ENCODE results near the gene IGFBP2.

Gene IGFBP2

DNA sequence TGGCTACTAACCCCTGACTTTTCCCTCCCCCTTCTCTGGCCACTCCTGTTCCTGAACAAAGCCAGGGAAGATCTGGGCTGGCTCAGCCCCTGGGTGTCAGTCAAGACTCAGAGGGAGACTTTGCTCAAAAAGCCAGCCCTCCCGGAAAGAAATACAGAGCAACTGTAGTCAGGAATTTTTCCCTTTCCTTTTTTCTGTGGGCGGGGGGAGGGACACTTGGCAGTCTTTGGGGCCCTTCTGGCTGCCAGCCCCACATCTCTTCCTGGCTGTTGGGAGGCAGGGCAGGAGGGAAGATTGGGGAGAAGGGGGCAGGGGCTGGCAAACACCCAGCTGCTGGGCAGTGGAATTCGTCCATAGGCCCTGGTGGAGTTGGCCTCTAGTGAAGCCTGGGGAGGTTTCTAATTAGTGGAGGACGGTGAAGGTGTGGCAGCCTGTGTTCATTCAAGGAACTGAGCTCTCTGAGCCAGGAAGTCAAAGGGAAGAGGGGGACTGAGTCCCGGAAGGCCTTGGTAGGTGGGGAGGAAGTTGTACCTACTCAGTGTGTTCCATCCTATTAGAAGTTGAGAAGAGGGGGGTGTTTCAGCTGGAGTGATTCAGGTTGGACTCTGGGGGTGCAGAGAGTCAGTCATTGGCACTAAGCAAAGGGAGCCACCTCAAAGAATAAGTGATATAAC, 10.9 kb downstream of the IGFBP2 start:
- no peak for DNase-seq (ENCODE audit: low spot score)

DNA sequence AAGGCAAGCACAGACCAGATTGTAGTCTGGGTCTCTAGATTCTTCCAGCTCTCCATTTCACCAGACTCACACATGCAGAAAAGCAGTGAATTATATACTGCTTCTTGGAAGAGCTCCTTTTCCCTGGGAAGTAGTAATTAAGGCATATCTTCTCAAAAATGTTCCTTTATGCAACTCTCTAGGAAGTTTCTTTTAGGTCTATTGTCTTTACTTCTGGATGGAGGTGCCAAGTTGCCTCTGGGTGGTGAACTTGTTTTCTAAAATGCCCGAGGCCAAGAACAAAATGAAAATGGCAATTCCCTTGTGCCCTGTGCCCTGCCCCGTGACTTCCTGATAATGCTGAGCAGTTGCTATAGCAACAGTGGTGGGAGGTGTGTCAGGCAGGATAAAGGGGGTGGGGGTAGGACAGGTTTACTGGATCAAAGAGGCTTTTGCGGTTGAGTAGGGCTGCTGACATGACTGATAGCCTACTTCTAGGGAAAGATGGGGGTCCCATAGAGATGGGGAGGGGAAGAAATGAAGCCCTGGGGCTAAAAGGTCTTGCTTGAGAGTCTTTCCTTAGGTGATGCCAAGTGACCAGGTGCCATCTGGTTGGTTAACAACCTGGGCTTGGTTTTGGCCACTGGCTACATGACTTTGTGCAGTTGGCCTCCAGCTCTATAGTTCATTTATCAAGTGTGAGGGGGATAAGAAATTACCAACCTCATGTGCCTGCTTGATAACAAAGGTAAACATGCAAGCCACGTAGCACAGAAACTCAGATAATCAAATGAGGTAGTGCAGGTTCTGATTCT, 11.8 kb downstream of the IGFBP2 start:
- no peak for DNase-seq (ENCODE audit: low spot score)

DNA sequence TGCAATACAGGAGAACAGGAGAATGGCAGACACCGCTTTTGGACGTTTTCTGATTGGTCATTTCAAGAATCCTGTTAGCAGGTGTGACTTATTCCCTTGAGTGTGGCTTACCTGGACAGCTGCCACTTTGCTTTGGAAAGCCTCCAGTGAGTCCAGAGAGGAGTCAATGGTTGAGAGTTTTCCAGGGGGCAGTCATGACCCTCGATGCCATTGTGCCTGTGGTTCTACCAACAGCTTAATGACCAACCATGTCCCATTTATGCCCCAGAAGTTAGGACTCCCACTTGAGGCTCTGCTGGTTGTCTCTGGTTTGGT, 12.4 kb downstream of the IGFBP2 start:
- DNase-seq (ENCODE audit: low spot score), result no peak

DNA sequence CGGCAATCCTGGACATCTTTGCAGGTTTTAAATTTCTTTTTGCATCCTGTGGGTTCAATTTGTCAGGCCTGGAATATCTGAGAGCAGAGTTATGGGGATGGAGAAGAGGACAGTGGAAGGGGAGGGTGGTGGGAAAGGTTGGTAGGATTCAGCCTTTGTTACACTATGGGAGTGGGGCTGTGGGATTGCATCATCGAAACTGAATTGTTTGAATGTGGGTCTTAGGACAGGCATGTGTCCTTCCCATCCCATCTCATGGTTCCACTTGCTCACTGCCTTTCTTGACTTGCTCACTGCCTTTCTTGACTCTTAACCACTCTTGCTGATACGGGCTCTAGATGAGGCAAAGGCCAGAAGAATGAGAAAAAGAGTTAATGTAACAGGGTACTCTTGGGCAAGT, 12.9 kb downstream of the IGFBP2 start:
- DNase-seq (ENCODE audit: low spot score), result no peak

DNA sequence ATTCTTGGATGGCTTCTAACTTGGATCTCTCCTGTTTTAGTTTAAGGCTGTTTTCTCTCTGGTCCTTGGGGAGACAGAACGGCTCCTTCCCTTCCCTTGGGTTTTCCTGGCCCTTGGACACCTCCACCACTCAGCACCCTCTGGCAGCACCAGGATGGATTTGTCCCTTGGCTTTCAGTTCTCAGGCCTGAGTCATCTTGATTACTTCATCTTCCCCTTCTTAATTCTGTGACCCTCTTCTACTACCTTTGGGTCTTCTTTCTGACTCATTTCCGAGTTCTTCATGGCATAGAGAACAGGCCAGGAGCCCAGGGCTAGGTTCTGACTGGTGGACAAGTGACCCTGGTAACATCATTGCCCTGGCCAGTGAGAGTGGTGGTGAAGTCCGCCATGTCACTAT, 14.9 kb downstream of the IGFBP2 start:
- no peak for DNase-seq (ENCODE audit: low spot score)

DNA sequence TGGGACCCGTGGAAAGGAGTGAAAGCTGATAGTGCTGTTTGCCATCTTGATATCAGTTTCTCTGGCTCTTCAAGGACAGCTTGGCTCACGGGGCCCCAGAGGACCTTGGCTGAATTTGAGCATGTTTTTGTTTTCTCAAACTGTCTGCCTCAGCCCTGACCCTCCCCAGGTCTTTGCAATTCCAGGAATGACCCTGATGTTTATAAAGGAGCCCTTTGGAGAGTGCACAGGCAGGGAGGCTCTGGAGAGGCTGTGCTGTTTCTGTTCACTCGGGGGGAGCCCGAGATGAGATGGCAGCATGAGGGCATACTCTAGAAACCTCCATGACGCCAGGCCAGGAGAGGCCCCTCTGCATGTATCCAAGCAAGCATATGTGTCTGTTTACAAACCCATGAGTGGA, 16.4 kb downstream of the IGFBP2 start:
- DNase-seq (ENCODE audit: low spot score), result no peak

DNA sequence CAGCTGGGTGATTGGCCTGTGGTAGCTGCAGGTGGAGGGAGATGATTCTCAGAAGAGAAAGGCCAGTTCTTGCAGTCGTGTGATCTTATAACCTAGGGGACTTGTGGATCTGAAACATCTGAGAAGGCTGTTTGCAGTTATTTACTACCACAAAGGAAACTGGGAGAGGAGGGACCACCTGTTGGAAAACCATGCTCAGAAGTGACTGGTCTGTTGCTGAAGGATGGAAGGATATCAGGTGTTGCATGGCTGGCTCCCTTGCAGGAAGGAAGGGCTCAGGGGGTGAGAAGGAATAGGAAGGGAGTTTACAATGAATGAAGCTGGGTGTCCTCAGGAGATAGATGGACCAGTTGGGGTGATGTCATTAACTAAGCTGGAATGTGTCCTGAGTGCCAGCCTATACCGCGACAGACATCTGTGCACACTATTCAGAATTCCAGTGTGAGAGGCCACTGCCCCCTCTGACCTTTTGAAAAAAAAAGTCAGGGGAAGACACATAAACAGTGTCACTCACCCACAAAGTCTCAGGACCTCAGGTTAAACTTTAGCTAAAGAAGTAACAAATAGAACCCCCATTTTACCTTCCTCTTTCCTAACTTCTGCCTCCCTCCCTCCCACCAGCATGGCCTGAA, 17.5 kb downstream of the IGFBP2 start:
- DNase-seq (ENCODE audit: low spot score), result no peak

DNA sequence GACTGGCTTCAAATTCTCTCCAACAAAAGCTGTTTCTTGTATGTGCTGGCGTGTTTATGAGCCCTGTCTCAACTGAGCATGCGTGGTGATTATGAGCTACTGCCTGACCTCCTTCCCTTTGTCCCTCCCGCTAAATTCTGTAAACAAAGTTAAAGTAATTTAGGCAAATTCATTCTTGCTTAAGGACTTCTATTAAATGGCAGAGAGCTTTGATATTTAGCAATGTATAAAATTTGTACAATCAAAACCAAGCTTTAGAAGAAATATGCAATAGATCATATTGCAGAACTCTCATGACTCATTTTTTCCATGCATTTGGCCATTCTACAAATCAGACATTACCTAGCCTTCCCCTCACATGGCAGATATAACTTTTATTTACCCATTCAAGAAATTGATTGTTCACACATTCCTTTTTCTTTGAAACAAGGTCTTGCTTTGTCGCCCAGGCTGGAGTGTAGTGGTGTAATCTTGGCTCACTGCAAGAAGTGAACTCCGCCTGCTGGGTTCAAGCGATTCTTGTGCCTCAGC, 18.2 kb downstream of the IGFBP2 start:
- DNase-seq (ENCODE audit: low spot score), result no peak

DNA sequence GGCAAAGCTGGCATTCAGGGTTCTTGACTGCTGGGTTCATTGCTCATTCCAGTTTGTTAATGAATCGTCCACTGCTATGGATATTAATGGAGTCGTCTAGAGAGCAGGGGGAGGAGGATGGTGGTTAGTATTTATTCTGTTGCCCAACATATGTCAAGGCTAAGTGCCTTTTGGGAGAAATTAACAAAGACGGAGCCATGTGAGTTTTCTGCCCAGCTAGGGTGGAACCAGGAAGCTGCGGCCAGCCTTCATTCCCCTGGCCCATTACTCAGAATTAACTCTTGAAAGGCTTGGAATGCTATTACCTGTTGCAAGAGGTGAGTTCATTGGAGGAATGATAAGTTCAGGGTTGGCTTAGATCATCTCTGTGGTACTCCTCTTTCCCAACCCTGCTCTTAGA, 19.3 kb downstream of the IGFBP2 start:
- no peak for DNase-seq (ENCODE audit: low spot score)

DNA sequence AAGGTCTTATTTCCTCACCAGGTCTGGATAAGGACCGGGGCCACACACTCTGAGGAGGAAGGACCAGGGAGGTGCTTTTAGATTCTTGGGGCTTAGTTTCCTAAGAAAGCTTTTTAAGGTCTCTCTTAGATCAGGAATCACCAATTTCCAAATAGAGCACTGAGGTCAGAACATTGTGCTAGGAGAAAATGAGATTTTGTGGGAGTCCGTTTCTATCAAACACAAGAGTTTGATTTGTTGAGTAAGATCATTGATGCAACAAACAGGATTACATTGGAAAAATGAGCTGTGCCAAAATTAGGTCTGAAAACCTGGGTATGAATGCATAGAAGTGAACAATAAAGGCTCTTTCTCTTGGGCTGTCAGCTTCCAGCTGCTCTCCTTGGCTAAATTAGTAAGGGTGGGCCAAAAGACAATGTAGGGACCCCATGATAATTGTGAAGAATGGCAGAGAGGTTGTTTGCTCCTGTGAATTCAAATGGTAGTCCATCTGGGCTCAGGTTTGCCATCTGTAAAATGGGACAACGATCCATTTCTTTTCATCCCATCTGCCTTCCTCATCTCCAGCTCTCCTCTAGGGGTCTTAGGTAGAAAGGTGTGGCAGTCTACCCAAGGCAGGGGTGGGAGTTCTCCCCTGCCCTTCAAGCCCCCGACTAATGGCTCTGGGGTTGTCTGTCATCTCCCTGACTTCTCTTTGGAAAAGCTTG, 20.0 kb downstream of the IGFBP2 start:
- DNase-seq (ENCODE audit: low spot score), result no peak

DNA sequence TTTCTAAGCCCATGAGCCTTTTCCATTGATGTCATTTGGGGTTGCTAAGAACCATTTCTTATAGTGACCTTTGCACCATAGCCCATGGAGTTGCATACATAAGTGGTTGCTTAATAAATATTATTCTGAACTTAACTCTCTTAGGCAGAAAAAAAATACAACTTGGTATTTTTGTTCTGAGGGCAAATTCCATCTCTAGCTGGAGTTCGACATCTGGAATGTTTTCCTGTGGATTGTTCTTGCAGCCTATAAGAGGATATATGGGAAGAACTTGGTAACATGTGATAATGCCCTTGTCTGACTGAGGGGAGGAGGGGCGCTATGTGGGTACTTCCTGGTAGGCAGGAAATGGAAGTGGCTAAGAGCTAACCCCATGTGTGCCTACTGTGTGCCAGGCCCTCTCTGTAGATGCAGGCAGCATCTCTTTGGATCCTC, 20.7 kb downstream of the IGFBP2 start:
- DNase-seq (ENCODE audit: low spot score), result no peak

DNA sequence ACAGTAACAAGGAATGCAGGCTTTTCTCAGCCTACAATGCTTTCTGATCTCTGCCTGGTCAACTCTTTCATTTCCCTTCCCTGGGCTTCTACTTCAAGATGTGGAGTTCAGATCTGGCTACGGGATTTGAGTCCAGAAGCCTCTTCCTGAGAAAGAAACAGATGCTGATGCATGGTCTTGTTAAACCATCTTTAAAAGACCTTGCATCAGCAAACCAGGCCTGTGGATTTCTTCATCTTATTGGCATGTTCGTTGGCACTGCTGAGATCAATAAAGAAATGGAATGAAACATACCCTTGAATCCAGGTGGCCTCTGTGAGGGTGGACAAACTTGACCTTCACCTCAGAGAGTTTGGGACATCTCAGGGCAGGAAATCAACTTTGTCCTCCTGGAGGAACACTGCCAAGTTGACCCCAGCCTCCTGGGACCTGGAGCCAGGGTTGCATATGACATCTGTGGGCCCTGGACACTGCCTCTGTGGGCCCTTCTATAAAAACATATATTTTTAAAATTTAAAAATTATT, 21.4 kb downstream of the IGFBP2 start:
- DNase-seq (ENCODE audit: low spot score), result no peak

DNA sequence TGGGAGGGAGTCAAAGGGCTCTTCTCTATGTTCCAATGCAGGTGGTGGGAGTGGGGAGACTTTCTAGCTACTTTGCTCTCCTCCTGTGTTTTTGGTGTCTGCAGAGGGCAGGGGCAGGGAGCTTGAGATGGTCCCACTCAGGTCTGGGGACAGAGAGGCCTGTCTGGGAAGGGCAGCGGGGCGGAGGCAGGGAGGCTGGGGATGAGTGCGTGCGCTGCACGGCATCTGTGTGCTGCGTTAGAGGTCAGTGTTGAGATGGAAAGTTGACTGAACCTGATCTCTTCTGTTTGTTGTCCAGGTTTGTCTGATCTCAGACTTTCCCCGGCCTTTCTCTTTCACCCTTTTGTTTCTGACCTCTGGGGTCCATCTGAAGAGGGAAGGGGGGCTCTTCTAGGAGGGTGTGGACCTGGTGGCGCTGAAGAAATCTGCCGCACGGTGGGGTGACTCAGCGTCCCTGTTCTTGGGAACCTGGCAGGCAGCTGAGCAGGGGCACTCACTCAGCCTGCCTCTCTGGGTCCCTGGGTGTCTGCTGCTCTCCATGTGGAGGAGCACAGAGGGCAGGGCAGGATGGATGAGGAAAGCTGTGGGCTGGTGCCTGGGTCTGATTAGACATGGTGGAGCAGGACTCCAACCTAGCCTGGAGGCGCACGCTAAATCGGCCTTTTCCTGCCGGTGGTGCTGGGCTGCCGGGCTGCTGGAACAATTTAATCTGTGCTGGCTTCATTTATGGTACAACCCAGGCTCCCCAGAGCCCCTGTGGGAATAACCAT, 24.1 kb downstream of the IGFBP2 start:
- DNase-seq (ENCODE audit: low spot score), result no peak

DNA sequence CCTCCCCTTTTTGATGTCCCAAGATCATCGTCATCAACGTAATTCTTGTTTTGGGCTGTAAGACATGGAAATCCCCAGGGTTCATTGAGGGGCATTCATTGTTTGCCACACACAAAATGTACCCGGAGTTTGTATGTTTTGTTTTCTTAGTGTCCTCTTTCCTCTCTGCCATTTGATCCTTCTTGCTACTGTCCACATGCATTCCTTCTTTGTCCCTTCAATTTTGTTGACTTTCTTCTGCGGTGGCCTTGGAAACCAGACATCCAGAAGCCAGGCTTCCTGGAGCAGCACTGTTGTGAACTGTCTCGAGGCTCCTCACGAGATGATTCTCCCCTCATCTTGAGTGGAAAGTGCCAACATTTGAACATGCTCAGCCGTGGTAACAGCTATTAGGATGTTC, 24.8 kb downstream of the IGFBP2 start:
- no peak for DNase-seq (ENCODE audit: low spot score)

DNA sequence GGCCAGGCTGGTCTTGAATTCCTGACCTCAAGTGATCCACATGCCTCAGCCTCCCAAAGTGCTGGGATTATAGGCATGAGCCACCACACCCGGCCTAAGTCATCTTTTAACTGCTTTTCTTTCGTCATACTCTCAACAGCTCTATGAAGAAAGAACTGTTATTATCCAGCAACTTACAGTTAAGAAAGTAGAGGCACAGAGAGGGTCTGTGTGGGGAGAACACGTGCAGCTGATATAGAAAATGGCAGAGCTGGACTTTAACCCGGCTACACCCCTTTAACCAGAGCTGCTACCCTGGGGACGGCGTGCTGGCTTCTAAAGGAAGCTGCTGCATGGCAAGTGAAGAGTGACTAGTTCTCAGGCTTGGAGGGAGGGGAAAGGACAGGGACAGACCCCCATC, 25.5 kb downstream of the IGFBP2 start:
- no peak for DNase-seq (ENCODE audit: low spot score)

DNA sequence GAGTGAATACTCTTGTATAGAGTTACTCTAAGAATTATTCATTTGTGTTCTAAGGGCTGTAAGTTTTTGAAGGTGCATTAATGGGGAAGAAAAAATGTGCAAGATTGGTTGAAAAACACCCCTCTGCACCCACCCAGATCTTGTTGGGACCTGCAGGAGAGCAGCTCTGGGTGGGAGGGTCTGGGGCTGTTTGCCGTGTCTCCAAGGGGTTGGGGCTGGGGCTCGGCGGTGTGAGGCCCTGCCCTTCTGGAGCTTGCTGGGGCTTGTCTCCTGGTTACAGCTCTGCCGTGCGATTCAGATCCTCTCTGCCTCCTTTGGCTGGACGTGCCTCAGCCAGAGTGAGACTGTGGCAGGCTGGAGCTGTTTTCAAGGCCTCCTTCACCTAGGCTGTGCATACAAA, 26.1 kb downstream of the IGFBP2 start:
- no peak for DNase-seq (ENCODE audit: low spot score)

DNA sequence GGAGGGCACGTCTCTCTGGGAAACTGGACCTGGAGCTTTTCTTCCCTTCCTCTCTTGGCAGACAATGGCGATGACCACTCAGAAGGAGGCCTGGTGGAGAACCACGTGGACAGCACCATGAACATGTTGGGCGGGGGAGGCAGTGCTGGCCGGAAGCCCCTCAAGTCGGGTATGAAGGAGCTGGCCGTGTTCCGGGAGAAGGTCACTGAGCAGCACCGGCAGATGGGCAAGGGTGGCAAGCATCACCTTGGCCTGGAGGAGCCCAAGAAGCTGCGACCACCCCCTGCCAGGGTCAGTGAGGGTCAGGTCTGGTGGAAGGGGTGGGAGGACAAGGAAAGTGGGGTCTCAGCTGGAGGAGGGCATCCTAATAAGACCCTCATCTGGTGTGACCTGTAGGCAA, 27.3 kb downstream of the IGFBP2 start:
- DNase-seq (ENCODE audit: low spot score), result no peak

DNA sequence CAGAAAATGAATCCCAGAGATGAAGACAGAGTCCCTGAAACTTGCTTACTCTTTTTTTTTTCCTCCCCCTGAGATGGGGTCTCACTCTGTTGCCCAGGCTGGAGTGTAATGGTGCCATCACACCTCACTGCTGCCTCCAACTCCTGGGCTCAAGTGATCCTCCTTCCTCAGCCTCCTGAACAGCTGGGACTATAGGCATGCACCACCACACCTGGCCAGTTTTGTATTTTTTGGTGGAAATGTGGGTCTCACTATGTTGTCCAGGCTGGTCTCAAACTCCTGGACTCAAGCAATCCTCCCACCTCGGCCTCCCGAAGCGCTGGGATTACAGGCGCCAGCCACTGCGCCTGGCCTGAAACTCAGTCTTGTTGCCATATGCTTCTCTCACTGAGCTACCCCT, 27.8 kb downstream of the IGFBP2 start:
- no peak for DNase-seq (ENCODE audit: low spot score)

DNA sequence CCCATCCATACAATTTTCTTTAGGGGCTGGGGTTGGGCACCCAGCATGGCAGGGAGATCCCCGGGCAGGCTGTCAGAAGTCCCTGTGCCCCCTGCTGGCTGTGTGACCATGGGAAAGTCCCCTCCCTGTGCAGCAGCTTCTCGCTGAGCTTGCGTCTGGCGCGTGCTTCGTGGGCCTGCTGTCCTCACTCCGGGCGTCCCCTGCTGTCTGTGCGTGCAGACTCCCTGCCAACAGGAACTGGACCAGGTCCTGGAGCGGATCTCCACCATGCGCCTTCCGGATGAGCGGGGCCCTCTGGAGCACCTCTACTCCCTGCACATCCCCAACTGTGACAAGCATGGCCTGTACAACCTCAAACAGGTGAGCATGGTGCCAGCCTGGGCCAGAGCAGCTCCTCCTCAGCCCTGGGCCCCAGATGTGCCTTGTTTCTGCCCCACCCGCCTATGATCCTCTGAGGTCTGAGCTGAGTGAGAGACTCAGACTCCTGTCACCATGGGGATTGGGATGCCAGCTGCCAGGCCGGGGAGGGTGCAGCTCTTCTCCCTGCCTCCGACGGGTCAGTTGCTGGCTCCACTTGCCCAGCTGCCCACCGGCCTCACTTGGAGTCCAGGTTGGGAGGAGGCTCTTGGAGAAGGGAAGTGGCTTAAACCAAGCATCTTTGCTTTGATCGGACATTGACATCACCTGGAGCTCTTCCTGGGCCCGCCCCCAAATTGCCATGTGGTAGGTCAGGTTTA, 28.6 kb downstream of the IGFBP2 start:
- peak; percentile 51 for DNase-seq (ENCODE audit: low spot score)

DNA sequence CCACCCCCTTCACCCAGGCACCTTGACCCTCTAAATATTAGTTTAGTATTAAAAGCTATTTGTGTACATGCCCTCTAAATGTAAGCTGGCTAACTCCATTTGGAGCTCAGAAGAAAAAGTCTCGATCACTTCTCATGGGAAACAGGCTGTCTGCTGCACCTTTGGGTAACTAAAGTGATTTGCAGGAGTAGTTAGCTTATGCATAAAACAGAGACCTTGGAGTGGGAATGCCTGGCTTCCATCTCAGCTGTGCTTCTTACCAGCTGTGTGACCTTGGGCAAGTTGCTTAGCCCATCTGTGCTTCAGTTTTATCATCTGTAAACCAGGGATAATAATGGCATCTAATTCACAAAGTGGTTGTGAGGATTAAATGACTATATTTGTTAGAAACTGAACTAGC, 29.9 kb downstream of the IGFBP2 start:
- DNase-seq (ENCODE audit: low spot score), result no peak

DNA sequence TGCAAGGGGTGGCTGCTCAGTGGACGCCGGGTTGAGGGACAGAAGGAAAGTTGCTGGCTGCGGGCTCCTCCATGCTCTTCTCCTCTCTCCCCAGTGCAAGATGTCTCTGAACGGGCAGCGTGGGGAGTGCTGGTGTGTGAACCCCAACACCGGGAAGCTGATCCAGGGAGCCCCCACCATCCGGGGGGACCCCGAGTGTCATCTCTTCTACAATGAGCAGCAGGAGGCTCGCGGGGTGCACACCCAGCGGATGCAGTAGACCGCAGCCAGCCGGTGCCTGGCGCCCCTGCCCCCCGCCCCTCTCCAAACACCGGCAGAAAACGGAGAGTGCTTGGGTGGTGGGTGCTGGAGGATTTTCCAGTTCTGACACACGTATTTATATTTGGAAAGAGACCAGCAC, 30.6 kb downstream of the IGFBP2 start:
- no peak for DNase-seq (ENCODE audit: low spot score)
